IMR-90 (cell line): Measurements from ENCODE around the gene PHLDB1. TPM values are rescaled to one million over a fixed set of nuclear protein-coding genes. Genes with fewer than 3 reads are reported as not detected.
A peak's percentile ranks its signal among the peaks of the same experiment; 100 is the strongest.

Experiments used
- ATAC-seq: fragments of 200-7000 bp; cut with Tn5 transposase; 2 replicates; pipeline ENCODE4 v1.9.1; 2020; ENCODE audit warnings: low read depth, mild to moderate bottlenecking, moderate library complexity
- BruUV-seq: library from RNA; stranded (reverse); fragments of 400-500 nt; replicated peaks from 2 replicates; lab custom pipeline; 2021; lab: Mats Ljungman, UMichigan
- CTCF ChIA-PET: fragments of 300-600 bp; formaldehyde crosslinking; extraction: SDS; loops from one replicate; lab custom pipeline; 2021; ENCODE audit warnings: antibody characterized with exemption; lab: Yijun Ruan, JAX
- POLR2A ChIA-PET: fragments of 300-600 bp; sonication (Branson Sonifier 250); formaldehyde crosslinking; loops from one replicate; lab custom pipeline; 2022; ENCODE audit warnings: antibody characterized with exemption; ENCODE audit not compliant: unreplicated experiment; lab: Charles Lee
- DNase-seq: peaks from one replicate; pipeline ENCODE4 v3.0.0; 2013
- H2AFZ ChIP-seq: replicated peaks from 2 replicates; pipeline ENCODE3; 2013; ENCODE audit warnings: low read length, mild to moderate bottlenecking; ENCODE audit not compliant: poor library complexity
- H2AK5ac ChIP-seq: 2 replicates; pipeline ENCODE4 v1.6.1; 2013; ENCODE audit warnings: low read depth, low read length, inconsistent platforms
- H2AK9ac ChIP-seq: replicated peaks from 2 replicates; pipeline ENCODE3; 2013; ENCODE audit warnings: mild to moderate bottlenecking, low read depth, low read length, moderate library complexity; ENCODE audit not compliant: poor library complexity
- H2BK120ac ChIP-seq: 2 replicates; pipeline ENCODE4 v1.6.1; 2013; ENCODE audit warnings: low read depth, low read length, inconsistent platforms
- H2BK15ac ChIP-seq: 3 replicates; pipeline ENCODE4 v1.6.1; 2013; ENCODE audit warnings: low read depth, low read length, inconsistent platforms
- H2BK20ac ChIP-seq: 2 replicates; pipeline ENCODE4 v1.6.1; 2013; ENCODE audit warnings: low read depth, mild to moderate bottlenecking, inconsistent platforms, low read length, moderate library complexity
- H2BK5ac ChIP-seq: 2 replicates; pipeline ENCODE4 v1.6.1; 2013; ENCODE audit warnings: mild to moderate bottlenecking, low read depth, low read length, inconsistent platforms; ENCODE audit not compliant: poor library complexity, severe bottlenecking
- H3K14ac ChIP-seq: replicated peaks from 2 replicates; pipeline ENCODE4 v1.6.1; 2013; ENCODE audit warnings: low read depth, low read length, inconsistent platforms
- H3K18ac ChIP-seq: 2 replicates; pipeline ENCODE4 v1.6.1; 2013; ENCODE audit warnings: low read depth, low read length, control low read depth
- H3K23ac ChIP-seq: 2 replicates; pipeline ENCODE4 v1.6.1; 2013; ENCODE audit warnings: low read depth, low read length, inconsistent platforms
- H3K27ac ChIP-seq: 2 replicates; pipeline ENCODE4 v1.5.1; 2013; ENCODE audit warnings: mild to moderate bottlenecking, control low read depth, low read length; ENCODE audit not compliant: insufficient read depth
- H3K27me3 ChIP-seq: 2 replicates; pipeline ENCODE4 v1.6.1; 2013; ENCODE audit warnings: low read length; ENCODE audit not compliant: control insufficient read depth, insufficient read depth
- H3K36me3 ChIP-seq: 2 replicates; pipeline ENCODE4 v1.6.1; 2013; ENCODE audit warnings: low read length, mixed read lengths; ENCODE audit not compliant: control insufficient read depth, insufficient read depth
- H3K4ac ChIP-seq: 2 replicates; pipeline ENCODE4 v1.6.1; 2013; ENCODE audit warnings: low read depth, low read length, inconsistent platforms
- H3K4me1 ChIP-seq: 2 replicates; pipeline ENCODE4 v1.6.1; 2013; ENCODE audit warnings: low read length, mixed read lengths; ENCODE audit not compliant: control insufficient read depth, insufficient read depth
- H3K4me2 ChIP-seq: 2 replicates; pipeline ENCODE4 v1.6.1; 2013; ENCODE audit warnings: low read depth, mild to moderate bottlenecking, control low read depth, low read length, moderate library complexity
- H3K4me3 ChIP-seq: 2 replicates; pipeline ENCODE4 v1.5.1; 2013; ENCODE audit warnings: low read depth, mild to moderate bottlenecking, control low read depth, low read length, moderate library complexity; ENCODE audit not compliant: insufficient read depth
- H3K56ac ChIP-seq: 2 replicates; pipeline ENCODE4 v1.6.1; 2013; ENCODE audit warnings: low read length, inconsistent platforms; ENCODE audit not compliant: insufficient read depth; ENCODE audit errors: extremely low read depth
- H3K79me1 ChIP-seq, 2 experiments: 2 replicates each; pipeline ENCODE4 v1.6.1; 2013; ENCODE audit warnings: low read length in 2 of 2, inconsistent platforms in 1 of 2, low read depth in 1 of 2
- H3K9ac ChIP-seq: 2 replicates; pipeline ENCODE4 v1.6.1; 2013; ENCODE audit warnings: low read depth, low read length, control low read depth
- H3K9me1 ChIP-seq: 2 replicates; pipeline ENCODE4 v1.6.1; 2013; ENCODE audit warnings: low read length, inconsistent platforms; ENCODE audit not compliant: insufficient read depth
- H3K9me3 ChIP-seq: 2 replicates; pipeline ENCODE4 v1.6.1; 2013; ENCODE audit warnings: low read length; ENCODE audit not compliant: control insufficient read depth, insufficient read depth
- H4K20me1 ChIP-seq: 2 replicates; pipeline ENCODE4 v1.6.1; 2013; ENCODE audit warnings: low read length, inconsistent platforms; ENCODE audit not compliant: insufficient read depth
- H4K5ac ChIP-seq: 2 replicates; pipeline ENCODE4 v1.6.1; 2013; ENCODE audit warnings: mild to moderate bottlenecking, low read depth, low read length, control low read depth
- H4K8ac ChIP-seq, 2 experiments: 2 replicates each; pipeline ENCODE4 v1.6.1; 2013; ENCODE audit warnings: low read depth in 2 of 2, low read length in 2 of 2, control low read depth in 1 of 2, inconsistent platforms in 1 of 2
- H4K91ac ChIP-seq: 2 replicates; pipeline ENCODE4 v1.6.1; 2013; ENCODE audit warnings: low read depth, low read length, inconsistent platforms; ENCODE audit not compliant: insufficient read depth
- CHD1 ChIP-seq: IDR thresholded peaks from 2 replicates; pipeline ENCODE4 v1.6.1; 2012; ENCODE audit warnings: low read depth, low read length, improper control_type of control experiment
- FOS ChIP-seq: fragments of 150-350 bp; IDR thresholded peaks from 2 replicates; pipeline ENCODE4 v1.6.1; 2016; ENCODE audit warnings: low read depth, low read length
- MAFK ChIP-seq: IDR thresholded peaks from 2 replicates; pipeline ENCODE4 v1.6.1; 2012; ENCODE audit warnings: low read depth, low read length, improper control_type of control experiment
- MAZ ChIP-seq: IDR thresholded peaks from 2 replicates; pipeline ENCODE4 v1.6.1; 2012; ENCODE audit warnings: low read depth, mild to moderate bottlenecking, low read length, improper control_type of control experiment, moderate library complexity, borderline replicate concordance
- MXI1 ChIP-seq: IDR thresholded peaks from 2 replicates; pipeline ENCODE4 v1.6.1; 2012; ENCODE audit warnings: low read depth, mild to moderate bottlenecking, low read length, moderate library complexity, borderline replicate concordance
- NFE2L2 ChIP-seq: fragments of 150-350 bp; IDR thresholded peaks from 2 replicates; pipeline ENCODE4 v1.6.1; 2016; ENCODE audit warnings: low read depth, mild to moderate bottlenecking, low read length
- POLR2A ChIP-seq: IDR thresholded peaks from 2 replicates; pipeline ENCODE4 v1.6.1; 2012; ENCODE audit warnings: mild to moderate bottlenecking, low read depth, low read length
- RAD21 ChIP-seq: IDR thresholded peaks from 2 replicates; pipeline ENCODE4 v1.6.1; 2012; ENCODE audit warnings: low read length, improper control_type of control experiment
- RCOR1 ChIP-seq: IDR thresholded peaks from 2 replicates; pipeline ENCODE4 v1.6.1; 2012; ENCODE audit warnings: mild to moderate bottlenecking, low read length, improper control_type of control experiment; ENCODE audit not compliant: insufficient replicate concordance
- RFX5 ChIP-seq: IDR thresholded peaks from 2 replicates; pipeline ENCODE4 v1.8.0; 2012; ENCODE audit warnings: low read depth, mild to moderate bottlenecking, low read length, moderate library complexity
- SMC3 ChIP-seq: fragments of 150-350 bp; IDR thresholded peaks from 2 replicates; pipeline ENCODE4 v1.6.1; 2016; ENCODE audit warnings: low read depth, mild to moderate bottlenecking, antibody characterized with exemption, low read length, moderate library complexity
- WGBS, 2 experiments: methylation state at CpG; one replicate each; pipeline versions ENCODE4 v1.1.5 to v1.1.7; 2013; ENCODE audit warnings: missing lambda C conversion rate in 2 of 2; ENCODE audit not compliant: insufficient read length in 1 of 2; ENCODE audit errors: extremely low coverage in 2 of 2; 5-methylcytosine and 5-hydroxymethylcytosine counted together
- dilution Hi-C: fragments of 300-500 bp; cut with HindIII; formaldehyde crosslinking; loops from one replicate; pipeline ENCODE4 v1.14.3; 2018; ENCODE audit warnings: low sequenced_read_pairs; ENCODE audit not compliant: unreplicated experiment
- in situ Hi-C: fragments of 300-500 bp; cut with MboI; formaldehyde crosslinking; loops from 3 replicates; pipeline ENCODE4 v1.14.3; 2019; ENCODE audit warnings: low sequenced_read_pairs, inconsistent platforms, mixed read lengths
- intact Hi-C: fragments of 100-400 bp; cut with micrococcal nuclease; formaldehyde crosslinking; loops from 2 replicates; pipeline ENCODE4 v1.10.0; 2022
- polyA plus RNA-seq, 3 experiments: library from polyadenylated mRNA; depleted of rRNA; stranded (reverse); fragments of >200 nt; gene quantifications; 2 replicates each; pipeline ENCODE4 v1.2.3, GENCODE V29; 2012; ENCODE audit warnings: low replicate concordance in 1 of 3
- total RNA-seq: library from RNA; depleted of rRNA; stranded (reverse); fragments of >200 nt; gene quantifications from 2 replicates; pipeline ENCODE4 v1.2.3, GENCODE V29; 2012
- TF ChIP-seq, protein P1 (sequence below): conservative IDR thresholded peaks from 2 replicates; pipeline ENCODE4 v1.5.1; 2012; ENCODE audit warnings: mild to moderate bottlenecking, low read depth, low read length, improper control_type of control experiment

The PHLDB1 gene
- total and polyA plus RNA-seq, 2 of the 4 experiments (the other 2 are of a cell fraction): 40.0 to 90.4 TPM

DNA sequence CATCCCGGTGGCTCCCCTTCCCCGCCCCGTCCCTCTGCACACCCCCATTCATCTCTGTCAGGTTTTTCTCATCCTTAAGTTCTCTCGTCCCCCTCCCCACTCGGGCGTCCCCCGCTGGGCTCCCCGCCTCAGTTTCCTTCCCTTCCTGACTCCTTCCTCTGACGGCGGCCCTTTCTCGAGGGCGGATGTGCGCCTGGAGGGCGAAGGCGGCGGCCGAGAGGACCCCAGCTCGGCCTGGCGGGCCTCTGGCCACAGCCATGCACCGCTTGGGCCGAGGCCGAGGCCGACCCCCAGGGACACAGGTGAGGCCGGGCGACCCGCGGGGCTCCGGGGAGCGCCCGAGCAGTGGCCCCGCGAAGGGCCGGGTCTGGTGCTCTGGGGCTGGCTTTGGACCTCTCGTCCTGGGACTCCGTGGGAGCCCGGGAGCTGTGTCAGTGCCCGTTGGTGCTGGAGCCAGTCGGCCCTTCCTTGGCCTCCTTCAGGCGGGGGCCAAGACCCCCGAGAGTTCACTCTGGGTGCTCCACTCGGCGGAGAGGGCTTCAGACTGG is 2.9 kb downstream of the PHLDB1 start (continued):
- no peak for TF ChIP-seq FOS

DNA sequence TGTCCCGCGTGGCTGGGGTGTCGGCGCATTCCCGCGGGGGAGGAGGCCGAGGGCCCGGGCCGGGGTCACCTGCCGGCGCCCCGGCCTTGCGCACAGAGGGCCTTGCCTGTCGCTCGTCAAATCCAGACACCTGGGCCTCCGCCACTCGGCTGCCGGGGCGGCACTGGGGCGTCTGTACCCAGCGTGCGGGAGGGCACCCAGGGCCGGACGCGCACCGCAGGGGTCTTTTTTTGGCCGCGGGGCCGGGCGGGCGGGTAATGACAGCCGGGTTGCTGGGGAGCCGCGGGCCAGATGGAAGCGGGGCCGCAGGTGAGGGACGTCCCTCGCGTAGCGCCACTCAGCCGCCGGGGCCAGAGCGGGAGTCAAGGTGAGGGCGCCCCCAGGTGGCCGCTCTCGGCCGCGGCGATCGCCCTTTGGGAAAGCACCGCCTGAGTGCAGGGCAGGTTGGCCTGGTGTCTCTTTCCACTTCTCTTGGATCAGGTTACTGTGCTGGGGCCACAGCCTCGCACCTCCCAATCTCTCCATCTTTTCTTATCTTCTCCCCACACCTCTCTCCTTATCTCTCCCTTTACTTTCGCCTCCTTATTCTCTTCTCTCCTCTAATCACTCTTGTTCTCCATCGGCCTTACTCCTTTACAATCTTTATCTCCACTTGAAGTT is 3.5 kb downstream of the PHLDB1 start:
- no peak overlapping the region for H3K18ac ChIP-seq
- peak overlapping the region; percentile 79 for H2AFZ ChIP-seq
- H4K8ac ChIP-seq: peak overlapping the region in 1 of 2 experiments; percentile 53; a peak in 2 of 4 replicates
- intact Hi-C loops (no loop called here), in situ Hi-C loops (no loop called here), dilution Hi-C loops (no loop called here)
- H2BK5ac ChIP-seq: peak overlapping the region; percentile 98
- peak overlapping the region; percentile 97; the same call in 1 of the 2 replicates for H2BK120ac ChIP-seq
- DNase-seq: peak; percentile 66
- WGBS, 2 experiments: 5 to 100% methylated on average over 2 to 23 of the region's 54 CpGs
- peaks cover 18 to 59% of the 10 kb centered on the region in 2 experiments; a peak in 3 of 4 replicates for H3K79me1 ChIP-seq
- H4K91ac ChIP-seq: no peak overlapping the region; the same call in 1 of the 2 replicates
- H3K9me1 ChIP-seq: peaks cover 39% of the 10 kb centered on the region
- peak; percentile 16 for ATAC-seq
- no TSS peak for BruUV-seq
- no peak overlapping the region for H2BK15ac ChIP-seq
- H3K4me1 ChIP-seq: peaks cover 38% of the 10 kb centered on the region
- H4K5ac ChIP-seq: no peak overlapping the region
- peak overlapping the region; percentile 83; the same call in 1 of the 2 replicates for H2AK5ac ChIP-seq
- H3K27ac ChIP-seq: peak overlapping the region; percentile 90
- H3K9ac ChIP-seq: peak overlapping the region; percentile 52
- peaks cover 10% of the 10 kb centered on the region for H4K20me1 ChIP-seq
- H3K9me3 ChIP-seq: no peaks in the 10 kb centered on the region
- peak overlapping the region; percentile 65 for H3K14ac ChIP-seq
- H3K4me2 ChIP-seq: peak overlapping the region; percentile 91
- ChIA-PET CTCF (no interaction called here), POLR2A (no interaction called here)
- H2AK9ac ChIP-seq: peak overlapping the region; percentile 97
- TF ChIP-seq SMC3 (peak; percentile 51), CHD1 (0 out of 2 replicates have a peak, but pooled peaks have one; percentile 20), RAD21 (peak; percentile 69), RCOR1 (no peak), MAFK (no peak), MXI1 (peak; percentile 50; the same call in 1 of the 2 replicates), RFX5 (no peak), MAZ (peak; percentile 30; the same call in 1 of the 2 replicates), POLR2A (0 out of 2 replicates have a peak, but pooled peaks have one; percentile 4), NFE2L2 (no peak)
- TF ChIP-seq, protein P1, sequence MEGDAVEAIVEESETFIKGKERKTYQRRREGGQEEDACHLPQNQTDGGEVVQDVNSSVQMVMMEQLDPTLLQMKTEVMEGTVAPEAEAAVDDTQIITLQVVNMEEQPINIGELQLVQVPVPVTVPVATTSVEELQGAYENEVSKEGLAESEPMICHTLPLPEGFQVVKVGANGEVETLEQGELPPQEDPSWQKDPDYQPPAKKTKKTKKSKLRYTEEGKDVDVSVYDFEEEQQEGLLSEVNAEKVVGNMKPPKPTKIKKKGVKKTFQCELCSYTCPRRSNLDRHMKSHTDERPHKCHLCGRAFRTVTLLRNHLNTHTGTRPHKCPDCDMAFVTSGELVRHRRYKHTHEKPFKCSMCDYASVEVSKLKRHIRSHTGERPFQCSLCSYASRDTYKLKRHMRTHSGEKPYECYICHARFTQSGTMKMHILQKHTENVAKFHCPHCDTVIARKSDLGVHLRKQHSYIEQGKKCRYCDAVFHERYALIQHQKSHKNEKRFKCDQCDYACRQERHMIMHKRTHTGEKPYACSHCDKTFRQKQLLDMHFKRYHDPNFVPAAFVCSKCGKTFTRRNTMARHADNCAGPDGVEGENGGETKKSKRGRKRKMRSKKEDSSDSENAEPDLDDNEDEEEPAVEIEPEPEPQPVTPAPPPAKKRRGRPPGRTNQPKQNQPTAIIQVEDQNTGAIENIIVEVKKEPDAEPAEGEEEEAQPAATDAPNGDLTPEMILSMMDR: peak; percentile 85
- H3K4ac ChIP-seq: peak overlapping the region; percentile 100; the same call in 1 of the 2 replicates
- peak overlapping the region; percentile 76; the same call in 1 of the 2 replicates for H3K23ac ChIP-seq
- peak overlapping the region; percentile 93 for H3K4me3 ChIP-seq
- H3K27me3 ChIP-seq: no peaks in the 10 kb centered on the region
- peak overlapping the region; percentile 48; the same call in 1 of the 2 replicates for H2BK20ac ChIP-seq
- H3K56ac ChIP-seq: no peak overlapping the region
- H3K36me3 ChIP-seq: peaks cover 23% of the 10 kb centered on the region
